Body of pancreas (tissue), 4 donors: Measurements from ENCODE around the gene HEPHL1.

ENCODE experiments used
- POLR2A ChIP-seq, 3 donors: fragments of 450-650 bp; IDR thresholded peaks; one replicate each; pipeline ENCODE4 v1.6.1; 2016; ENCODE audit warnings: antibody characterized with exemption in 3 of 3, mild to moderate bottlenecking in 2 of 3
- TF ChIP-seq, protein P1 (sequence below), 7 experiments: fragments of 450-650 bp in 4 of 7; fragments of 200-600 bp in 3 of 7; sonication (generic) in 3 of 7; IDR thresholded peaks; one replicate each; pipeline ENCODE4 v1.5.1; 2016 to 2019; ENCODE audit warnings: antibody characterized with exemption in 7 of 7

GRCh38 chr11:94066901-94067429, 45.8 kb downstream of the HEPHL1 start:
- no peak for TF ChIP-seq POLR2A (IDR thresholded peaks at IDR 0.05)
- TF ChIP-seq, protein P1, sequence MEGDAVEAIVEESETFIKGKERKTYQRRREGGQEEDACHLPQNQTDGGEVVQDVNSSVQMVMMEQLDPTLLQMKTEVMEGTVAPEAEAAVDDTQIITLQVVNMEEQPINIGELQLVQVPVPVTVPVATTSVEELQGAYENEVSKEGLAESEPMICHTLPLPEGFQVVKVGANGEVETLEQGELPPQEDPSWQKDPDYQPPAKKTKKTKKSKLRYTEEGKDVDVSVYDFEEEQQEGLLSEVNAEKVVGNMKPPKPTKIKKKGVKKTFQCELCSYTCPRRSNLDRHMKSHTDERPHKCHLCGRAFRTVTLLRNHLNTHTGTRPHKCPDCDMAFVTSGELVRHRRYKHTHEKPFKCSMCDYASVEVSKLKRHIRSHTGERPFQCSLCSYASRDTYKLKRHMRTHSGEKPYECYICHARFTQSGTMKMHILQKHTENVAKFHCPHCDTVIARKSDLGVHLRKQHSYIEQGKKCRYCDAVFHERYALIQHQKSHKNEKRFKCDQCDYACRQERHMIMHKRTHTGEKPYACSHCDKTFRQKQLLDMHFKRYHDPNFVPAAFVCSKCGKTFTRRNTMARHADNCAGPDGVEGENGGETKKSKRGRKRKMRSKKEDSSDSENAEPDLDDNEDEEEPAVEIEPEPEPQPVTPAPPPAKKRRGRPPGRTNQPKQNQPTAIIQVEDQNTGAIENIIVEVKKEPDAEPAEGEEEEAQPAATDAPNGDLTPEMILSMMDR (IDR thresholded peaks at IDR 0.05), result no peak
